HK-2 (cell line): ENCODE measurements around the gene CDKN1A.
"Not testable (repeated sequence)": the region's sequence is repeated elsewhere in the genome, so short reads cannot be mapped to it uniquely, and the experiment has no call there.

Source experiments
- DNase-seq: peaks from one replicate; pipeline ENCODE4 v3.0.0-alpha.2; 2018; ENCODE audit not compliant: unreplicated experiment

The CDKN1A gene

DNA sequence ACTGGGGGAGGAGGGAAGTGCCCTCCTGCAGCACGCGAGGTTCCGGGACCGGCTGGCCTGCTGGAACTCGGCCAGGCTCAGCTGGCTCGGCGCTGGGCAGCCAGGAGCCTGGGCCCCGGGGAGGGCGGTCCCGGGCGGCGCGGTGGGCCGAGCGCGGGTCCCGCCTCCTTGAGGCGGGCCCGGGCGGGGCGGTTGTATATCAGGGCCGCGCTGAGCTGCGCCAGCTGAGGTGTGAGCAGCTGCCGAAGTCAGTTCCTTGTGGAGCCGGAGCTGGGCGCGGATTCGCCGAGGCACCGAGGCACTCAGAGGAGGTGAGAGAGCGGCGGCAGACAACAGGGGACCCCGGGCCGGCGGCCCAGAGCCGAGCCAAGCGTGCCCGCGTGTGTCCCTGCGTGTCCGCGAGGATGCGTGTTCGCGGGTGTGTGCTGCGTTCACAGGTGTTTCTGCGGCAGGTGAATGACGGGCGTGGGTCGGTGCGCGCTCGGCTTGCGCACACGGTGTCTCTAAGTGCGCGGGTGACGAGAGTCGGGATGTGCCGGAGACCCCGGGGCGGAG, at the start of gene CDKN1A:
Gene CDKN1A (plus strand): TSS at position 227 of the 555 bp plus-strand sequence. CDS start 5,388 bp downstream, outside the sequence.
- peak; percentile 92 for DNase-seq

DNA sequence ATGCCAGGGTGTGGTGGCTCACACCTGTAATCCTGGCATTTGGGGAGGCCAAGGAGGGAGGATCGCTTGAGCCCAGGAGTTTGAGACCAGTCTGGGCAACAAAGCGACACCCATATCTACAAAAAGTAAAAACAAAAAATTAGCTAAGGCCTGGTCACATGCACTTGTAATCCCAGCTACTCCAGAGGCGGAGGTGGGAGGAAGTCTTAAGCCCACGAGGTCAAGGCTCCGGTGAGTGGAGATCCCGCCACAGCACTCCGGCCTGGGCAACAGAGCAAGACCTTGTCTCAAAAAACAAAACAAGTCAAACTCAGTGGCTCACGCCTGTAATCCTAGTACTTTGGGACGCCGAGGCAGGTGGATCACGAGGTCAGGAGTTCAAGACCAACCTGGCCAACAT, 48.7 kb upstream of the CDKN1A start:
- DNase-seq, result no peak

DNA sequence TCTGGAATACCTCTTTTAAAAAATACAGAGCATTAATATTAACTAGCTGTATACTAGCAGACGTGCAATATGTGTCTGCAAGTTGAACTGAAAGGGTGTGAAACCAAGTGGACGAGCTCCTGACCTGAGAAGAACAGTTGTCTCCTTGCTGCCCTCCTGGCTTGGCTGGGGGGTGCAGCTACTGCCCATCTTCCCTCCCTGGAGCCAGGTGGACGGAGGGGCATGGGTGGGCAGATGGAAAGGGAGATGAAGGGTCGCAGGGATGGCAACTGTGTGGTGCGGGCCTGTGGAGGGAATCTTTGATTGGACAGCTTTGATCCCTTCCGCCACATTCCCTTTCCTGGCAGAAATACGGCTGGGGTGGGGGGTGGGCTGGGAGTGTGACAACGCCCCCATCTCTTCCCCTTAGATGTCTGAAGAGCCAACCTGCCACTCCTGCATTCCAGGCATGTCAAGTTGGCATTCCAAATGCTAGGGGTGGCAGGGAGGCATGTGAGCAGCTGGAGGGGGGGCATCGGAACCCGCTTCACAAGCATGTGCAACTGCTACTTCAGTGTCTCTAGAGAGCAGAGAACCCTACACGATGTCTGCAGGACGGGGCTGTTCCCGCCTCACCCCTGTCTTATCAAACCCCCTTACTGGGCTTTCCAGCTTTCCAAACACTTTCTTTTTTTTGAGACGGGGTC, 47.0 kb upstream of the CDKN1A start:
- DNase-seq, result no peak

DNA sequence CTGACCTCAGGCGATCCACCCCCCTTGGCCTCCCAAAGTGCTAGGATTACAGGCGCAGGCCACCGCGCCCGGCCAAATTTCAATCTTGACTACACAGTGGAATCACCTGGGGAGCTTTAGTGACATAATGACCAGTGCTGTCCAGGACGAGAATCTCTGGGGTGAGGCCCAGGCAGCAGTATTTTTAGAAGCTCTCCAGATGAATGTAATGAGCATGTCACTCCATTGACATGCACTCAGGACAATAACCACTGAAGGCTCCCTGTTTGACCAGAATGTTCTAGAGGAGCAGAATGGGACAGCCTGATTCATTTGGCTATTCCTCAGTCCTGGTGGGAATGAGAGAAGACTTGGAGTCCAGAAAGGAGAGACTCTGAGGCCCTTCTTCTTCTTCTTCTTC, 45.1 kb upstream of the CDKN1A start:
- DNase-seq, result no peak

DNA sequence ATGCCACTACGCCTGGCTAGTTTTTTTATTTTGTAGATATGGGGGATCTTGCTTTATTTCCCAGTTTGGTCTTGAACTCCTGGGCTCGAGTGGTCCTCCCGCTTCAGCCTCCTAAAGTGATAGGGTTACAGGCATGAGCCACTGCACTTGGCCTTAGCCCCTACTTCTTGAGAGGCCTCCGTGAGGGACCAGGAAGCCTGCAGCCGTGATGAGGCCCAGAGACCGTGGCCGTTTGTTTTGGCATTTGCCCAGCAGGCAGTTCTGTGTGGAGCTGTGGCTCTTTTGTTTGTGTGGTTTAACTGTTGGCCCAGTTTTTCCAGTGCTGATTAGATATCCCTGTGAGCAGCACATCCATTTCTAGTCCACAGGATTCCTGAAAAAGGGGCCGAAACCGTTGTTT, 44.6 kb upstream of the CDKN1A start:
- peak; percentile 26 for DNase-seq

DNA sequence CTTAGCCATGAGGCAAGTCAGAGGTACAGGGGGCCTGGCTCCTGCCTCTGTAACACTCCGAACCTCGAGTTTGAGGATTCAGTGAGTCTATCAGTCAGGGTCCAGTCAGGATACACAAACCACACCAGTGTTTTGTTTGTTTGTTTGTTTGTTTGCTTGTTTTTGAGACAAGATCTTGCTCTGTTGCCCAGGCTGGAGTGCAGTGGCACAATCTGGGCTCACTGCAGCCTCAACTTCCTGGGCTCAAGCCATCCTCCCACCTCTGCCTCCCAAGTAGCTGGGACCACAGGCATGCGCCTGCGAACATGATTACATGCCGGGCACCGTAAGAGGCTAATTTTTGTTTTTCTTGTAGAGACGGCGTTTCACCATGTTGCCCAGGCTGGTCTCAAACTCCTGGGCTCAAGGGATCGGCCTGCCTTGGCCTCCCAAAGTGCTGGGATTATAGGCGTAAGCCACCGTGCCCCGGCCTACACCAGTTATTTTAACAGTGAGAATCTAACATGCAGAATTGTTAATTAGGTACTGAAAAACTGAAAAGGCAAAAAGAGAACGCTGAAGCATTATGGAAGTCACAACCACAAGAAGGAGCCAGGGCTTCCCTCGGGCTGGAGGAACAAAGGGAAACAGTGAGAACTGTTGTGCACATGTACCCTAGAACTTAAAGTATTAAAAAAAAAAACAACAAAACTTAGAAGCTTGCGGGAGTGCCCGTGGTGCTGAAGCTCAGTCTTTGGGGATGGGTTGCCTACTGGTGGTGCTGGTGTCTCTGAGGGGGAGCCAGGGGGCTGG, 44.0 kb upstream of the CDKN1A start:
- DNase-seq, result no peak

DNA sequence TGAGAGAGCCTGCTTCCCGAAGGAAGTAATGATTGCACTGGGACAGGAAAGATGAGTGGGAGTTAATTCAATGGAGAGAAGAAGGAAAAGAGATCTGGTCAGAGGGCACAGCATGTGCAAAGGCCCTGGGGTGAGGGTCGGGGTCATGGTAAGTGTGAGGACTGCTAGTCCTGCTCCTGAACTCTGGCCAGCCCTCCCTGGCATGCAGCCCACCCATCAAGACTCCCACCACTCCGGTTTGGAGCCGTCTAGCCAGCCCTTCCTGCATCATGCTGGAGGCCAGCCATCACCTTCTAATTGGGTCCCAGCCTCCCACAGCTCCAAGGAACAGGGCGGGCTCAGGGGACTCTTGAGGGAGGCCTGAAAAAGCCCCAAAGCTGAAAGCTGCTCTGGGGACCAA, 42.2 kb upstream of the CDKN1A start:
- DNase-seq, result no peak

DNA sequence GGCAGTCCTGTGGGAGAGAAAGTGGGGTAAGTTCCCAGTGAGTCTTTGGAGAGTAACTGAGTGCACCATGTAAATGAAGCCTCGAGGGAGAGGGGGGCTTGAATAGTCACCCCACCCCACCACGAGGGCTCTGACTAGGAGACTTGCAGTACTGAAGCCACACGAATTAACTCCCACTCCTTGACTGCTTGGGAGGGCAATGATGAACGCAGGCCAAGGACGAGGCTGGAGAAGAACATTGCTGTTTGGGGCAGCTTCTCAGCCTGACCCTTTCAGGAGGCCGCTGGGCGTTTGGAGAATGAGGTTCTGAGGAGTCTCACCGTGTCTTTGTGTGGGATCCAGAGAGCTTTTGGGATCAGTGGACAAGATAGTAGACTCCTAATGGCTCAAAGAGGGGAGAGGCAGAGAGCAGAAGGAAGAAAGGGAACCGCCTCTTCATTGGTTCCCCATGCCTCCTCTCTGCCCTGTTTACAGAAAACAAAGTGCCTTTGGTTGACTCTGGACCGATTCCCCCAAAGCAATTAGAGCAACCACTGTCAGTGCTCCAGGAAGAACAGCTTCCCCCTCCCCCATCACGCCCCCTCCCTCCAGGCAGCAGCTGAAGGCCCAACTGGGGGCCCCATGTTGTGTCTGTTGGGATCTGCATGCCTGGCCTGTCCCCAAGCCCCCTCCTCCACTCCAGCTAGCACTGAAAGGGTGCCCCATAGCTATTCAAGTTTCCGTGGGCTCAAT, 41.7 kb upstream of the CDKN1A start:
- no peak for DNase-seq

DNA sequence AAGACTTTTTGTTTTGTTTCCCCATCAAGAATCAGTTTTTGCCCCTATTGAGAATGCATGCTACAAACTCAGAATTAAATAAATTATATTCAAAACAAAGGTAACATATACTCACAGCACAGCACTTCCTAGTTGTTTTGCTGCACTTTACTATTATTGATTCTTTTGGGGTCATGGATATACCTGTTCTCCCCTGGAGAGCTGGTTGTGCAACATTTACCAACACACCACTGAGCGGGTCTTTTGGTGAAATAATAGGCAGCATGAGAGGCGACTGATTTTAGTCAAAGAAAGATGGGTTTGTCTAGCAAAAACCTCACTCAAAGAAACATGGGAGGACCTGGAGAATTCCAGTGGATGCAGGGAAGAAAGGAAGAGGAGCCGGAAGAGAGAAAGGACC, 39.9 kb upstream of the CDKN1A start:
- DNase-seq, result no peak

DNA sequence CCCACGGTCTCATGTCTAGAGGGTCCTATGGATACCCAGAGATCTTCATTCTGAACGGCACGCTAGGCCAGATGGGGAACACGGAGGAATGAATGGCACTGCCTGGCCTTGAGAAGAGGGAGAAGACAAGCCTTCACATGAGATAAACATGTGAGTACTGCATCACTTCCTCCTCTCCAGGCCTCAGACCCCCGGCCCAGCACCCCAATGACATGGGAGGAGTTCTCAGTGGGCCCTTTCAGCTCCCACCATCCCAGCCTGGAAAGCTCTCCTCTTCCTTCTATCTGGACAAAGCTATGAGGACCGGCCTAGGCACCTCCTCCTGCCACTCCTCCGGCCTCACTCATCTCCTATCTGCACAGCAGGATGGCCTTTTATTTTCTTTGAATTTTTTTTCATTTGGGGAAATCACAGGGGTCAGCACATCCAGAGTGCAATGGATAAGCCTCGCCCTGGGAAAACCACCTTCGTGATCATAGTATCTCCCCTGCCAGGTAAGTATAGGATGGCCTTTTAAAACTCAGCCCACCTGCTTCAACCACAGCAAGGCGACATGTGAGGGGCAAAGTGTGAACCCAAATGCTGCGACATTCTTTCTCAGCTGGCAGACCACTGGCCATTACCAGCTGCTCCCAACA, 39.2 kb upstream of the CDKN1A start:
- DNase-seq, result no peak

DNA sequence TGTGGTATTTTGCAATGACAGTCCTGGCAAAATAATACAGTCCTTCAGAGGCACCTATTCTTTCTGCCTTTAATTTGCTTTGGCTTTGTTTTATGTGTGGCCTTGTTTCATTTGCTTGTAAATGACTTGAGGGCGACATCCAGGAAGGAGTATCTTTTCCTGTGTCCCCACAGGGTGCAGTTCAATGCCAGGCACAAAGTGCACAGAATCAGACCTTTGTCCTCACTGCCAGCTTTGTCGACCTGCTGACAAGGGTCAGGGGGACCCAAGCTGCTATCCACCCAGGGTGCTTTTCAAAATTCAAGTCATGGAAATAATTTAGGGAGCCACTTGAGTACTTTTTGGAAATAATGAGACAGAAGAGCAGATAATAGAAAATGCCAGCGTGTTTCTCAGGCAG, 37.0 kb upstream of the CDKN1A start:
- DNase-seq, result no peak

DNA sequence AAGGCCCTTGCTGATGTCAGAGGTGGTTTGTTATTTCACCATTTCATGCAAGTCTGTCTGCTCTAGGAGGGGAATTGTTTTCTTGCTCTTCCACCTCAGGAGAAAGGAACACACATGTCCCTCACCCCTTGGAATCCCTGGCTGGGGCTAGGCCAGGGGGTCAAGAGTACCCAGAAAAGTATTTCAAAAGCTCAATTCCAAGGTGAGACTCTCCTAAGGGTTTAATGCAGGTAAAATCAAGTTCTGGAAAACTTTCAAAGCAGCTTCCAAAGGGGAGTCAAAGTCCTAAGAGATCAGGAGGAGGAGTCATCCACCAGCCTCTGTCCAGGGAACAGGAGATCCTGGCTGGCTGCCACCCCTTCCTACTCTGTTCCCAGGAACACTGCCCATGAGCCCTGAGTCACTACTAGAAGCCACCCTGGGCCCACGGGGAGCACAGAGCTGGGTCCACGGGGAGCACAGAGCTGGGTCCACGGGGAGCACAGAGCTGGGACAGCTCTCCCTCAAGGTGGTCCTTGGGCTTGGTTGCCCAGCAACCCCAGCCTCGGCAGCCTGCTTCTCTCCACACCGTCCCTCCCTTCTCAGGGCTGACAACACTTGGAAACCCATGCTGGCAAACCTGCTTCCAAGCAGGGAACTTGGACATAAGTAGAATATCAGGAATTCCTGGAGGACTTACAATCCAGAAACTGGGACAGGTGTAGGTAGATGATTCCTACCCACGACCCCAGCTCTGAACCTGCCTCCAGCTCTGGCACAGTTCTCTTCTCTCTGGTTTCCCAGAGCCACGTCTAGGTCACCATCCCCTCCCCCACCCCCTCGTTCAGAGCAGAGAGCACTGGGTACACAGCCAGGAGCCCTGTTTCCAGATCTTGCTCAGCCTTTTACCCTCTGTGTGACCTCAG, 35.3 kb upstream of the CDKN1A start:
- DNase-seq, result peak; percentile 66

DNA sequence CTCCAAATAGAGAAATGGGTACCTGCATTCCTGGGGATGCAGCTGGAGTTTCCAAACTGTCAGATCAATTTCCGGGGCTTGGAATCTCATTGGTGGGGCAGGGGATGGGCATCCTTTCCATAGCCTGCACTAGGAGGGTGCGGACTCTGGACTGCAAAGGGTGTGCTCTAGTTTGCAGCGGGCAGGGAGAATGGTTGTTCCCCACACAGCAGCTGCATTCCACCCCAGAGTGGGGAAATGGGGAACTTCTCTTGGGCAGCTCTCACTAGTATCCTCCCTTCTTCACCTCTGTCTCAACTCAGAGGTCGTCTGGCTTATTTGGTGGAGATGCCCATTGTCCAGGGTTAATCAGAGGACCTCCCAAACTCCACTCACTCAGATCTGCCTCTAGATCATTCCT, 34.5 kb upstream of the CDKN1A start:
- DNase-seq, result no peak

DNA sequence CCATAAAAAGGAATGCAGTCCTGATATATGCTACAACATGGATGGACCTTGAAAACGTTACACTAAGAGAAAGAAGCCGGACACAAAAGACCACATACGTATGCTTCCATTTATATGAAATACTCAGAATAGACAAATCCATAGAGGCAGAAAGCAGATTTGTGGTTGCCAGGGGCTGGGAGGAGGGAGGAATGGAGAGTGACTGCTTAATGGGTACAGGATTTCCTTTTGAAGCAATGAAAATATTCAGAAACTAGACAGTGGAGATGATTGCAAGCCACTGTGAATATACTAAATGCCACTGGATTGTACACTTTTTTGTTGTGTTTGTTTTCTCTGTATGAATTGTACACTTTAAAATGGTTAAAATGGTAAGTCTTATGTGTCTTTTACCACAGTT, 29.4 kb upstream of the CDKN1A start:
- DNase-seq, result no peak

DNA sequence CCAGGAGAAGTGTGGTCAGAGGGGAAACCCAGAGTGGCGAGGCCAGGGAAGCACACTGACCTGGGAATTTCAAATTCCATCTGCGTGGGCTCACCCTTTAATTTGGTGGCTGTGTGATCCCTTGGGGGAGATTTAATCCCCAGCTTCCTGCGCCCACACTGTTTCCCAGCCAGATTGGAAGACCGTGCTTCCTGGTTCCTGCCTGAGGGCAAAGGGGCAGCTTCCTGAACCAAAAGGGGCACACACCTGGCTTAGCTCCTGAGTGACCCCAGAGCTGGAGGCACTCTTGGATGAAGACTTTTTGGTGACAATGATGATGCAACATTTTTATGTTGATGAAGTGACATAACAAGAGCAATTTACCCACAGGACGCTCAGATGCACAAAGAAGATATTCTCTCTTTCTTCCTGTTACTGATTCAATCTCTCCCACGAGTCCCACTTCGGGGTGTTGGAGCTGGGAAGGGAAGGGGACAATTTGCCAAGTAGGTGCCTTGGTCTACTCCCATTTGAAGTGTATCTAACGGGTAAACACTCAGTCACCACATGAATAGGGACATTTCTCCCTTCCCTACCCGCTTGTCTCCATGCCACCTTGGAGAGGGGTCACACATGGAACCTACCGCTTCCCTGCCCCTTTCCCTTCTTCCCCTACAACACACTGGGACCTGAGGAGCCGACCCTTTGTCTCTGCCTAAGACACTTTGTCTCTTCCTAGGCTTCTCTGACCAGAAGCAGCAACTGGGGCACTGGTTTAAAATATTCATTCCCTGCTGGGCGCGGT, 28.6 kb upstream of the CDKN1A start:
- no peak for DNase-seq

DNA sequence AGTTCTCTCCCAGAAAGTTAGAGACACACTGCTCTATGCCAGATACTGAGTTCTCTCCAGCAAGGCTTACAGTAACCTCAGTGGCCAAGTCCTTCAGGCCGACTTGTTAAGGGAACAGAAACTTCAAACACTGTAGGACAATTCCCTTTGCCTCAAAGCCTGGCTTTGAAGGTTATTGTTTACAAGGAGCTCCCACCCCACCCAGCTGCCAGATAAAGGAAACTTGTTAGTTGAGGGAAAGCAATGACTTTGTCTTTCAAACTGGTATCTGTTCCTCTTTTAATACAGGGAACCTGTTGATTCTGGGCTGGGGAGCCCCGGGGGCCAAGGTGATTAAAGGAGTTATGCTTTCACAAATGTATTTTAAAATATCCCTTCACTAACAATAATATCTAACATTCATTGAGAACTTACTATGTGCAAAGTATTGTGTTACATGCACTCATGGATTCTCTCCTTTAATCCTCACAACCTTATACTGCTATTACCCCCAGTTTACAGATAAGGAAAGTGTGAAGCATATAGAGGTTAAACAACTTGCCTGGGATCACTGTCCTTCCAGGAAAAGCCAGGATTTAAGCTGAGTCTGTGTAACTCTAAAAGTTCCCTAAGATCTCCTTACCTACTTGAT, 27.6 kb upstream of the CDKN1A start:
- no peak for DNase-seq

DNA sequence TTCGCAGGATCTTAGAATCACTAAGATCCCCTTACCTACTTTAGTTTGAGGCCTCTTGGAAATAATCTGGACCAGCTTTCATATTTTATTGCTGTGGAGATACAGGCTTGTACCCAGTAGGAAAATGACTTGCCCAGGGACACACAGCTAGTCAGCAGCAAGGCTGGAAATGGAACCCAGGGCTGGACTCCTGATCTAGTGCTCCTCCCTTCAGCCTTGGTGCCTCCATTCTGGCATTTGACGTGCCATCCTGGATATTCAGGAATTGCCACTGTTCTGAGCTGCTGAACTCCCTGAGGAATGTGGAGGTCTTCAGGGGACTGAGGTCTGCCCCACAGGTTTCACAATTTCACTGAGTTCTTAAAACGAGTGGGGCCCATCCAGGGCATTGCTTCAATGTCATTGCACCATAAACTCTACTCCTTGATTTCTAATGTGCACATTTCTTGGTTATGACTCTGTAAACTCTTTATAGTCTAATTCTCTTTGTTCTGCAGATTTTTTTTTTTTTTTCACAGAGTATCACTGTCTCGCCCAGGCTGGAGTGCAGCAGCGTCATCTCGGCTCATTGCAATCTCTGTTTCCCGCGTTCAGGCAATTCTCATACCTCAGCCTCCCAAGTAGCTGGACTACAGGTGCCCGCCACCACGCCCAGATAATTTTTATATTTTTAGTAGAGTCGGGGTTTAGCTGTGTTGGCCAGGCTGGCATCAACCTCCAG, 26.7 kb upstream of the CDKN1A start:
- no peak for DNase-seq

DNA sequence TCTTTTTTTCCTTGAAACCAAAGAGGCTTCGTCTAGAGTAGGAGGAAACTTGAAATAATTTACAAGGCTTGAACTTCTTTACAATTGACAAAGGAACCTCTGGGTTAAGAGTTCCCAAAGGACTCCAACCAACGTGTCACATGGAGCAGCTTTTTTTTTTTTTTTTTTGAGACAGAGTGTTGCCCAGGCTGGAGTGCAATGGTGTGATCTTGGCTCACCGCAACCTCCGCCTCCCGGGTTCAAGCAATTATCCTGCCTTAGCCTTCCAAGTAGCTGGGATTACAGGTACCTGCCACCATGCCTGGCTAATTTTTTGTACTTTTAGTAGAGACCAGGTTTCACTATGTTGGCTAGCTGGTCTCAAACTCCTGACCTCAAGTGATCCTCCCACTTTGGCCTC, 24.0 kb upstream of the CDKN1A start:
- DNase-seq, result not testable (repeated sequence)
